Posterior cingulate gyrus (tissue), 11 donors: ENCODE measurements around the gene BRSK2.

Experiments used
- DNase-seq, 10 donors: peaks; one replicate each; pipeline versions ENCODE4 v3.0.0 to v3.0.0-alpha.2; 2020 to 2021; ENCODE audit warnings: mixed read lengths in 3 of 10
- intact Hi-C: fragments of 100-400 bp; cut with DNase I; formaldehyde crosslinking; loops from one replicate; pipeline ENCODE4 v1.15.1; 2023

The BRSK2 gene

GRCh38 chr11:1373536-1374214, 16.1 kb upstream of the BRSK2 start:
- DNase-seq = peak in 2 of 10 donors; percentile 30 to 34
- intact Hi-C loops = no loop called here

- intact Hi-C loops = no loop called here
- DNase-seq = peak in 2 of 10 donors; percentile 33 to 76
These were observed 14.4 kb upstream of the BRSK2 start for GRCh38 chr11:1375161-1375954.

GRCh38 chr11:1375955-1376258, 13.8 kb upstream of the BRSK2 start:
- intact Hi-C loops = no loop called here

GRCh38 chr11:1377231-1377780, 12.4 kb upstream of the BRSK2 start:
- DNase-seq = peak in 2 of 10 donors; percentile 32 to 76
- intact Hi-C loops = no loop called here

More at GRCh38 chr11:1375955-1376258, 13.8 kb upstream of the BRSK2 start:
- peak in 2 of 10 donors; percentile 44 to 76 for DNase-seq

- intact Hi-C loops = no loop called here
- peak in 3 of 10 donors; percentile 42 to 81 (median 72) for DNase-seq
These were observed 7.8 kb upstream of the BRSK2 start for GRCh38 chr11:1381793-1382425.

- intact Hi-C loops = no loop called here
- DNase-seq = peak in 3 of 10 donors; percentile 72 to 85 (median 80)
These were observed 7.3 kb upstream of the BRSK2 start for GRCh38 chr11:1382429-1382828.

- intact Hi-C loops = no loop called here
- peak; percentile 55 to 97 (median 78) for DNase-seq
These were observed 6.7 kb upstream of the BRSK2 start for GRCh38 chr11:1382831-1383607.

- peak in 4 of 10 donors; percentile 7 to 66 (median 48) for DNase-seq
- intact Hi-C loops = no loop called here
These were observed 5.3 kb upstream of the BRSK2 start for GRCh38 chr11:1384199-1384970.

- DNase-seq = peak in 3 of 10 donors; percentile 64 to 83 (median 66)
- intact Hi-C loops = loop anchor here (5.0 kb wide), 1 partner anchor 80 kb away; the partner anchor contains the start of gene TOLLIP
These were observed 2.2 kb upstream of the BRSK2 start for GRCh38 chr11:1387521-1387920.

- intact Hi-C loops = loop anchor here (2.0 to 5.0 kb wide), 2 partner anchors 51 to 81 kb away; partner anchors contain the start of gene TOLLIP
- peak in 5 of 10 donors; percentile 6 to 81 (median 54) for DNase-seq
These were observed 1.6 kb upstream of the BRSK2 start for GRCh38 chr11:1387961-1388762.

GRCh38 chr11:1388763-1389102, 1.0 kb upstream of the BRSK2 start:
- intact Hi-C loops = loop anchor here (2.0 to 5.0 kb wide), 2 partner anchors 52 to 81 kb away; partner anchors contain the start of gene TOLLIP

GRCh38 chr11:1389103-1389931, 417 bp upstream of the BRSK2 start:
- intact Hi-C loops = loop anchor here (2.0 to 5.0 kb wide), 2 partner anchors 53 to 82 kb away; partner anchors contain the start of gene TOLLIP
- peak; percentile 94 to 100 (median 98) for DNase-seq

More at GRCh38 chr11:1388763-1389102, 1.0 kb upstream of the BRSK2 start:
- peak in 5 of 10 donors; percentile 36 to 87 (median 86) for DNase-seq

- intact Hi-C loops = no loop called here
These were observed 933 bp downstream of the BRSK2 start for GRCh38 chr11:1390569-1391164.

GRCh38 chr11:1391165-1392075, 1.7 kb downstream of the BRSK2 start:
- intact Hi-C loops = no loop called here
- peak; percentile 44 to 95 (median 68) for DNase-seq

More at GRCh38 chr11:1390569-1391164, 933 bp downstream of the BRSK2 start:
- DNase-seq = peak in 7 of 10 donors; percentile 5 to 93 (median 67)

GRCh38 chr11:1392111-1392510, 2.4 kb downstream of the BRSK2 start:
- DNase-seq = peak in 2 of 10 donors; percentile 7 to 85
- intact Hi-C loops = no loop called here

- peak in 4 of 10 donors; percentile 5 to 84 (median 76) for DNase-seq
- intact Hi-C loops = no loop called here
These were observed 2.8 kb downstream of the BRSK2 start for GRCh38 chr11:1392561-1392960.
